Left ventricle myocardium inferior (tissue), 1 donor: Measurements from ENCODE around the gene CSTF3. TPM values are rescaled to one million over a fixed set of nuclear protein-coding genes. Genes with fewer than 3 reads are reported as not detected.

Experiments used
- DNase-seq: peaks from one replicate; pipeline ENCODE4 v3.0.0-alpha.2; 2020
- H3K27ac ChIP-seq: fragments of 200-600 bp; replicated peaks from 2 replicates; pipeline ENCODE4 v1.8.0; 2021
- H3K27me3 ChIP-seq: fragments of 200-600 bp; 2 replicates; pipeline ENCODE4 v1.8.0; 2021; ENCODE audit warnings: low read depth
- H3K36me3 ChIP-seq: fragments of 200-600 bp; 2 replicates; pipeline ENCODE4 v1.8.0; 2021
- H3K4me1 ChIP-seq: fragments of 200-600 bp; 2 replicates; pipeline ENCODE4 v1.8.0; 2021
- H3K4me3 ChIP-seq: fragments of 200-600 bp; 2 replicates; pipeline ENCODE4 v1.8.0; 2021; ENCODE audit warnings: mild to moderate bottlenecking, moderate library complexity
- H3K9me3 ChIP-seq: fragments of 200-600 bp; replicated peaks from 2 replicates; pipeline ENCODE4 v1.8.0; 2021
- intact Hi-C: fragments of 100-400 bp; cut with micrococcal nuclease; formaldehyde crosslinking; loops from one replicate; pipeline ENCODE4 v1.11.0; 2022
- total RNA-seq: library from RNA; stranded (reverse); fragmentation: NEBNext Ultra II Directional; extraction: Animal tissue kit (Norgen Biotek cat#: 25700); gene quantifications from one replicate; pipeline ENCODE4 v1.2.1, GENCODE V29; 2021
- TF ChIP-seq, protein P1 (sequence below): fragments of 200-600 bp; IDR thresholded peaks from 2 replicates; pipeline ENCODE4 v1.8.0; 2021; ENCODE audit warnings: antibody characterized with exemption, mild to moderate bottlenecking, borderline replicate concordance
- donor health status: DM: no; HTN: yes; CAD: no; lungs with severe emphysema.

The CSTF3 gene
- total RNA-seq, 1 donor from 2014 or later = 11.1 TPM

DNA sequence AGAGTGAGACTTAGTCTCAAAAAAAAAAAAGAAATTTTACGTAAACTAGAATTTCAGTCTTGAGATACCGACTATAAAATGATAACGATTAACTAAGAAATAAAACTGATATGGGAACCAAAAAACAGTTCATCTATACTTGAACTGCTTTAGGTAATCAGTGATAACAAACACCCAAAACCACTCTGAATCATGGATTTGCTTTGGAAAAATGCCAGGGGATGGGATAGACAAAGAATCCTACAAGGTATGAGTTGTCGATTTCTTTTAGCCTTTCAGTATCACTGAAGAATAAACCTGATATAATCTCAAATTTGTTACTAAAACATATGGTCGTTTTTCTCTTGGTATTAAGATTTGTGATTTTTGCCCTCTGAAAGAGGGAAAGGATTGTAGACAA lies 13.7 kb downstream of the CSTF3 start:
- no peaks in the 10 kb centered on the region for H3K36me3 ChIP-seq
- H3K4me1 ChIP-seq = peaks cover 9% of the 10 kb centered on the region
- H3K27ac ChIP-seq = no peak overlapping the region
- no peaks in the 10 kb centered on the region for H3K9me3 ChIP-seq
- H3K27me3 ChIP-seq = no peaks in the 10 kb centered on the region
- H3K4me3 ChIP-seq = no peak overlapping the region
- DNase-seq = no peak
- TF ChIP-seq, protein P1, sequence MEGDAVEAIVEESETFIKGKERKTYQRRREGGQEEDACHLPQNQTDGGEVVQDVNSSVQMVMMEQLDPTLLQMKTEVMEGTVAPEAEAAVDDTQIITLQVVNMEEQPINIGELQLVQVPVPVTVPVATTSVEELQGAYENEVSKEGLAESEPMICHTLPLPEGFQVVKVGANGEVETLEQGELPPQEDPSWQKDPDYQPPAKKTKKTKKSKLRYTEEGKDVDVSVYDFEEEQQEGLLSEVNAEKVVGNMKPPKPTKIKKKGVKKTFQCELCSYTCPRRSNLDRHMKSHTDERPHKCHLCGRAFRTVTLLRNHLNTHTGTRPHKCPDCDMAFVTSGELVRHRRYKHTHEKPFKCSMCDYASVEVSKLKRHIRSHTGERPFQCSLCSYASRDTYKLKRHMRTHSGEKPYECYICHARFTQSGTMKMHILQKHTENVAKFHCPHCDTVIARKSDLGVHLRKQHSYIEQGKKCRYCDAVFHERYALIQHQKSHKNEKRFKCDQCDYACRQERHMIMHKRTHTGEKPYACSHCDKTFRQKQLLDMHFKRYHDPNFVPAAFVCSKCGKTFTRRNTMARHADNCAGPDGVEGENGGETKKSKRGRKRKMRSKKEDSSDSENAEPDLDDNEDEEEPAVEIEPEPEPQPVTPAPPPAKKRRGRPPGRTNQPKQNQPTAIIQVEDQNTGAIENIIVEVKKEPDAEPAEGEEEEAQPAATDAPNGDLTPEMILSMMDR = no peak
- intact Hi-C loops = no loop called here

DNA sequence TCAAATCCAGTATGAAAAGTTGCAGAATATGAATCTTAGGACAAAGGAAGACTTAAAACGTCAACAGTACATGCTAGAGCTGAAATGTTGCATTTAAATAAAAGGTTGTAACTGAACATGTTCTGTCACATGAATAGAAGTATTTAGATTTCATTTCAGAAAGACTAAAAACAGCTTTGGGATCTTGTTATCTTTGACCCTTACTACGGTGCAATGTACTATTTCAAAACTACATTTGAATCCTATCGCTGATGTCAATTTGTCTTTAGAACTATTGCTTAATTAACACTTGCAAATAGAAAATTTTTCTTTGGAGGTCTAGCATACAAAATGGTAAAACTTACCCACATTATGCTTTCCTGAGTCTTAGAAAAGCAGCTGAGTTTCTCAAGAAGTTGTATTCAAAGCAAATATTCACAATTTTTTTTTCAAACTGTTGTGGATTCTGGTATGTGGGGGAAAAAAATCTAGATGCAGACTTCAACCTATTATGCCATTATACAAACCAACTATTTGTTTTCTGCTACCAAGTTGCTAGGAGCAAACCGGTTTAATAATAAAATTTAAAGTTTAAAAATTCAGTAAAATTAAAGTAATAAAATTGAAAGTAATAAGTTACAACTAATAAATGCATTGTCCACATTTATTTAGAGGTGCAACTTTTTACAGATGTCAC lies 25.4 kb downstream of the CSTF3 start:
- no peak for DNase-seq
- no peaks in the 10 kb centered on the region for H3K9me3 ChIP-seq
- TF ChIP-seq, protein P1 = no peak
- intact Hi-C loops = no loop called here
- no peak overlapping the region for H3K27ac ChIP-seq
- no peak overlapping the region for H3K4me3 ChIP-seq
- H3K27me3 ChIP-seq = no peaks in the 10 kb centered on the region
- peaks cover 14% of the 10 kb centered on the region for H3K36me3 ChIP-seq
- peaks cover 8% of the 10 kb centered on the region for H3K4me1 ChIP-seq

DNA sequence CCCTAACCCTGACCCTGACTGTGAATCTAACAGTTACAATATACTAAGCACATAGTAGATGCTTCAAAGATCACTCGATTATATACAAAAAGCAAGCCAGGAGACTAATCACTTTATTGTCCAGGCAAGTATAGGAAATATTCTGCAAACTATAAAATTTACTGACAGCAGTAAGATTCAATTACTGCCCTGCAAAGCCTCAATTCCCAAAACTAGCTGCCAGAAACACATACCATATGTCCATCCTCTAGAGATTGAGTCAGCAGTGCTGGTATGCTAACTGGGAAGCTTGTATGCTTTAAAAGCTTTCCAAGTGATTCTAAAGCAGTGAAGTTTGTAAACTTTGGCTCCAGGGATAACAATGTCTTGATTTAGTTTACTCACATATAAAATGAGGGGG lies 26.1 kb downstream of the CSTF3 start:
- Histone ChIP-seq H3K9me3 (no peaks in the 10 kb centered on the region), H3K4me3 (no peak overlapping the region), H3K27me3 (no peaks in the 10 kb centered on the region), H3K4me1 (peaks cover 8% of the 10 kb centered on the region), H3K36me3 (peaks cover 8% of the 10 kb centered on the region), H3K27ac (no peak overlapping the region)
- TF ChIP-seq, protein P1 = no peak
- no peak for DNase-seq
- intact Hi-C loops = no loop called here

DNA sequence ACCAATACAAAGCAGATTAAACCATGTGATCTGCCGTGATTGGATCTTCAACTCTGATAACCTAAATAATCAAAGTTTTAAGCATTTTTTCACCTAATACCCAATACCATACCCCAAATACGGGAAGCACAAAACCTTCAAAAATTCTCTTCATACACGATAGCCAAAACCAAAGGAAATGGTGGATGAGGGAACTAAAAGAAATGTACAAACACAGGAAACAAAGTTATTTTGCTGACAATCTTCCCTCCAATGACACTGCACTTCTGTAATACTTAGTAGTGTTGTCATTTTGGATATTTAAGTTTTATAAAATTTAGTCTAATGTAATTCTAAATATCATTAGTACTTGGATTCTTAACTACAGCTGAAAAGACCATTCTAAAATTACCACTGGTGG lies 27.0 kb downstream of the CSTF3 start:
- no peak for DNase-seq
- intact Hi-C loops = no loop called here
- H3K4me1 ChIP-seq = peaks cover 8% of the 10 kb centered on the region
- no peak overlapping the region for H3K4me3 ChIP-seq
- TF ChIP-seq, protein P1 = no peak
- H3K9me3 ChIP-seq = no peaks in the 10 kb centered on the region
- H3K27me3 ChIP-seq = no peaks in the 10 kb centered on the region
- H3K36me3 ChIP-seq = no peaks in the 10 kb centered on the region
- no peak overlapping the region for H3K27ac ChIP-seq

DNA sequence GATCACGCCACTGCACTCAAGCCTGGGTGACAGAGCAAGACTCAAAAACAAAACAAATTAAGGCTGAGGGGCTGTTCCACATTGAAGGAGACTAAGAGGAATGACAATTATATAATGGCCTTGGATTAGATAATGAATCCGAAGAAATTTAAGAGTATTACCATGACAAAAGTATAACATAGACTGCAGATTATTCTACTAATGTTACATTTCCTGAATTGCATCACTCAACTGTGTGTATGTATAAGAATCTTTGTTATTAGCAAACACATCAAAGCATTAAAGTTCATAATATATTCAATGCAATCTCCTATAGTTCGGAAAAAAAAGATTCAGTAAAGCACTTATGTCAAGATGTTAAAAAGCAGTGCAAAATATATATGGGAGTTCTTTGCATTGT lies 27.5 kb downstream of the CSTF3 start:
- Histone ChIP-seq H3K27me3 (no peaks in the 10 kb centered on the region), H3K36me3 (no peaks in the 10 kb centered on the region), H3K9me3 (no peaks in the 10 kb centered on the region), H3K4me1 (peaks cover 8% of the 10 kb centered on the region), H3K27ac (no peak overlapping the region), H3K4me3 (no peak overlapping the region)
- intact Hi-C loops = no loop called here
- TF ChIP-seq, protein P1 = no peak
- DNase-seq = no peak
